Activated CD8-positive, alpha-beta T cell treated with anti-CD3 and anti-CD28 coated beads, Interleukin-2, amount 10 ng/mL, durations not matched to agents 7 days and 5 days (primary cell): ENCODE data around the gene HASPIN. TPM values are rescaled to one million over a fixed set of nuclear protein-coding genes. Genes with fewer than 3 reads are reported as not detected.
"Not testable (repeated sequence)": the region's sequence is repeated elsewhere in the genome, so short reads cannot be mapped to it uniquely, and the experiment has no call there.

Experiments used
- ATAC-seq: fragments of 150-1000 bp; cut with Tn5 transposase; one replicate; pipeline ENCODE4 v1.10.0; 2021; ENCODE audit warnings: moderate library complexity
- CTCF ChIA-PET: fragments of 350-600 bp; sonication (Branson Sonifier 250); formaldehyde crosslinking; loops from one replicate; lab custom pipeline; 2021; ENCODE audit warnings: antibody characterized with exemption; lab: Charles Lee
- POLR2A ChIA-PET: fragments of 350-600 bp; sonication (Branson Sonifier 250); formaldehyde crosslinking; loops from one replicate; lab custom pipeline; 2021; ENCODE audit warnings: antibody characterized with exemption; lab: Charles Lee
- DNase-seq: peaks from one replicate; pipeline ENCODE4 v3.0.0-alpha.2; 2020
- H3K27ac Mint-ChIP-seq: one replicate; pipeline ENCODE4 v1.8.0; 2021; ENCODE audit warnings: mild to moderate bottlenecking, mixed read lengths
- H3K27me3 Mint-ChIP-seq: one replicate; pipeline ENCODE4 v1.8.0; 2021; ENCODE audit warnings: low read depth, mixed read lengths
- H3K36me3 Mint-ChIP-seq: one replicate; pipeline ENCODE4 v1.8.0; 2021; ENCODE audit warnings: low read depth, mixed read lengths
- H3K4me1 Mint-ChIP-seq: one replicate; pipeline ENCODE4 v1.8.0; 2021; ENCODE audit warnings: low read depth, mixed read lengths
- H3K4me3 Mint-ChIP-seq: one replicate; pipeline ENCODE4 v1.8.0; 2021; ENCODE audit warnings: mild to moderate bottlenecking, mixed read lengths
- H3K9me3 Mint-ChIP-seq: one replicate; pipeline ENCODE4 v1.8.0; 2022; ENCODE audit warnings: mixed read lengths; ENCODE audit not compliant: insufficient read depth
- total RNA-seq, 2 experiments: library from RNA; stranded (reverse); gene quantifications; one replicate each; pipeline ENCODE4 v1.2.3, GENCODE V29; 2021

Gene HASPIN
- total RNA-seq, 2 experiments from 2014 or later, result 27.0 to 28.1 TPM

GRCh38 chr17:3719265-3719664 lies 4.4 kb upstream of the HASPIN start:
- ATAC-seq (no peak), DNase-seq (no peak)
- Mint-ChIP-seq H3K9me3 (no peaks in the 10 kb centered on the region), H3K27ac (no peak overlapping the region), H3K27me3 (no peaks in the 10 kb centered on the region), H3K4me3 (no peak overlapping the region), H3K36me3 (peaks cover 73% of the 10 kb centered on the region), H3K4me1 (peaks cover 40% of the 10 kb centered on the region)
- CTCF ChIA-PET, result interaction anchor here (2.4 kb wide), 1 partner anchor 37 kb away, joined by 6 read pairs; no protein-coding TSS in a partner anchor
- POLR2A ChIA-PET, result interaction anchor here (1.0 kb wide), 1 partner anchor 23 kb away, joined by 4 read pairs; the partner anchor contains the start of gene P2RX5

GRCh38 chr17:3722716-3723115 lies 987 bp upstream of the HASPIN start:
- peak overlapping the region; percentile 92 for H3K4me3 Mint-ChIP-seq
- H3K27me3 Mint-ChIP-seq, result no peaks in the 10 kb centered on the region
- ChIA-PET POLR2A (interaction anchor here (0.8 to 2.9 kb wide), 5 partner anchors 10 to 123 kb away, joined by 3 to 18 read pairs (median 15); partner anchors contain the start of genes NCBP3 and P2RX5), CTCF (interaction anchor here (0.8 to 3.1 kb wide), 12 partner anchors 11 to 124 kb away, joined by 3 to 29 read pairs (median 6); partner anchors contain the start of genes NCBP3 and P2RX5)
- H3K4me1 Mint-ChIP-seq, result peaks cover 62% of the 10 kb centered on the region
- H3K9me3 Mint-ChIP-seq, result no peaks in the 10 kb centered on the region
- peaks cover 68% of the 10 kb centered on the region for H3K36me3 Mint-ChIP-seq
- no peak for DNase-seq
- ATAC-seq, result no peak
- H3K27ac Mint-ChIP-seq, result peak overlapping the region; percentile 90

GRCh38 chr17:3723188-3723555 lies 531 bp upstream of the HASPIN start:
- H3K27ac Mint-ChIP-seq, result peak overlapping the region; percentile 90
- peak overlapping the region; percentile 92 for H3K4me3 Mint-ChIP-seq
- DNase-seq (no peak), ATAC-seq (no peak)
- ChIA-PET POLR2A (interaction anchor here (0.6 to 2.9 kb wide), 13 partner anchors 10 to 123 kb away, joined by 3 to 18 read pairs (median 3); partner anchors contain the start of genes NCBP3 and P2RX5), CTCF (interaction anchor here (0.8 to 3.1 kb wide), 13 partner anchors 11 to 123 kb away, joined by 3 to 29 read pairs (median 4); partner anchors contain the start of genes NCBP3 and P2RX5)
- no peaks in the 10 kb centered on the region for H3K27me3 Mint-ChIP-seq
- H3K36me3 Mint-ChIP-seq, result peaks cover 67% of the 10 kb centered on the region
- peaks cover 65% of the 10 kb centered on the region for H3K4me1 Mint-ChIP-seq
- H3K9me3 Mint-ChIP-seq, result no peaks in the 10 kb centered on the region

GRCh38 chr17:3724378-3725077 lies 825 bp downstream of the HASPIN start:
- no peak for DNase-seq
- Mint-ChIP-seq H3K27ac (peak overlapping the region; percentile 90), H3K4me3 (peak overlapping the region; percentile 92)

GRCh38 chr17:3727041-3727440 lies 3.3 kb downstream of the HASPIN start:
- peak overlapping the region; percentile 34 for H3K27ac Mint-ChIP-seq
- H3K4me3 Mint-ChIP-seq, result no peak overlapping the region

More at GRCh38 chr17:3724378-3725077, 825 bp downstream of the HASPIN start:
- CTCF ChIA-PET, result interaction anchor here (1.0 to 3.1 kb wide), 6 partner anchors 11 to 120 kb away, joined by 3 to 29 read pairs (median 9); no protein-coding TSS in a partner anchor
- POLR2A ChIA-PET, result interaction anchor here (0.7 to 2.9 kb wide), 9 partner anchors 8 to 121 kb away, joined by 3 to 18 read pairs (median 5); partner anchors contain the start of genes NCBP3 and P2RX5
- no peak for ATAC-seq
- H3K36me3 Mint-ChIP-seq, result peaks cover 63% of the 10 kb centered on the region
- peaks cover 63% of the 10 kb centered on the region for H3K4me1 Mint-ChIP-seq
- H3K27me3 Mint-ChIP-seq, result no peaks in the 10 kb centered on the region
- no peaks in the 10 kb centered on the region for H3K9me3 Mint-ChIP-seq

GRCh38 chr17:3728099-3728498 lies 4.4 kb downstream of the HASPIN start:
- not testable (repeated sequence) for H3K27ac Mint-ChIP-seq, H3K27me3 Mint-ChIP-seq, ATAC-seq, DNase-seq, H3K4me3 Mint-ChIP-seq, H3K9me3 Mint-ChIP-seq
- POLR2A ChIA-PET, result interaction anchor here (0.9 to 1.3 kb wide), 2 partner anchors 9 to 99 kb away, joined by 3 read pairs; no protein-coding TSS in a partner anchor
- peaks cover 46% of the 10 kb centered on the region for H3K36me3 Mint-ChIP-seq
- CTCF ChIA-PET, result interaction anchor here (0.7 to 4.5 kb wide), 8 partner anchors 11 to 276 kb away, joined by 3 to 45 read pairs (median 3); partner anchors contain the start of gene NCBP3
- peaks cover 32% of the 10 kb centered on the region for H3K4me1 Mint-ChIP-seq

More at GRCh38 chr17:3727041-3727440, 3.3 kb downstream of the HASPIN start:
- ATAC-seq (no peak), DNase-seq (no peak)
- POLR2A ChIA-PET, result interaction anchor here (0.9 to 1.3 kb wide), 2 partner anchors 11 to 100 kb away, joined by 3 read pairs; no protein-coding TSS in a partner anchor
- peaks cover 40% of the 10 kb centered on the region for H3K4me1 Mint-ChIP-seq
- peaks cover 55% of the 10 kb centered on the region for H3K36me3 Mint-ChIP-seq
- CTCF ChIA-PET, result interaction anchor here (0.9 to 4.5 kb wide), 7 partner anchors 12 to 187 kb away, joined by 3 to 45 read pairs (median 6); partner anchors contain the start of gene NCBP3
- H3K9me3 Mint-ChIP-seq, result no peaks in the 10 kb centered on the region
- no peaks in the 10 kb centered on the region for H3K27me3 Mint-ChIP-seq

GRCh38 chr17:3729881-3730280 lies 6.2 kb downstream of the HASPIN start:
- H3K27ac Mint-ChIP-seq, result no peak overlapping the region
- ATAC-seq, result no peak
- peaks cover 29% of the 10 kb centered on the region for H3K4me1 Mint-ChIP-seq
- POLR2A ChIA-PET, result interaction anchor here (0.6 kb wide), 2 partner anchors 19 to 99 kb away, joined by 3 to 4 read pairs; no protein-coding TSS in a partner anchor
- H3K4me3 Mint-ChIP-seq, result no peak overlapping the region
- peaks cover 37% of the 10 kb centered on the region for H3K36me3 Mint-ChIP-seq
- H3K27me3 Mint-ChIP-seq, result no peaks in the 10 kb centered on the region
- DNase-seq, result no peak
- CTCF ChIA-PET, result interaction anchor here (0.9 to 1.3 kb wide), 3 partner anchors 47 to 114 kb away, joined by 3 to 4 read pairs (median 4); no protein-coding TSS in a partner anchor
- H3K9me3 Mint-ChIP-seq, result no peaks in the 10 kb centered on the region

GRCh38 chr17:3730881-3731429 lies 7.3 kb downstream of the HASPIN start:
- ChIA-PET POLR2A (no interaction called here), CTCF (no interaction called here)
- no peak for DNase-seq
- Mint-ChIP-seq H3K4me3 (no peak overlapping the region), H3K27me3 (no peaks in the 10 kb centered on the region), H3K9me3 (no peaks in the 10 kb centered on the region), H3K4me1 (peaks cover 19% of the 10 kb centered on the region), H3K36me3 (peaks cover 26% of the 10 kb centered on the region), H3K27ac (no peak overlapping the region)
- ATAC-seq, result no peak

GRCh38 chr17:3732210-3732621 lies 8.5 kb downstream of the HASPIN start:
- Mint-ChIP-seq H3K4me3 (no peak overlapping the region), H3K27me3 (peaks cover 4% of the 10 kb centered on the region), H3K36me3 (peaks cover 17% of the 10 kb centered on the region), H3K4me1 (peaks cover 10% of the 10 kb centered on the region), H3K9me3 (no peaks in the 10 kb centered on the region), H3K27ac (no peak overlapping the region)
- ATAC-seq, result no peak
- ChIA-PET CTCF (interaction anchor here (0.6 to 9.5 kb wide), 4 partner anchors 96 to 685 kb away, joined by 3 to 456 read pairs (median 72); partner anchors contain the start of gene NCBP3), POLR2A (interaction anchor here (1.2 to 2.3 kb wide), 2 partner anchors 8 to 49 kb away, joined by 4 to 5 read pairs; partner anchors contain the start of gene HASPIN)
- no peak for DNase-seq

- ATAC-seq, H3K9me3 Mint-ChIP-seq: not testable (repeated sequence)
Observed at GRCh38 chr17:3734911-3735276, 11.2 kb downstream of the HASPIN start.

GRCh38 chr17:3735515-3735914 lies 11.8 kb downstream of the HASPIN start:
- ChIA-PET POLR2A (no interaction called here), CTCF (interaction anchor here (0.9 to 9.5 kb wide), 11 partner anchors 23 to 181 kb away, joined by 3 to 456 read pairs (median 4); partner anchors contain the start of genes NCBP3 and P2RX1)
- DNase-seq (no peak), ATAC-seq (no peak)
- H3K27me3 Mint-ChIP-seq, result peaks cover 4% of the 10 kb centered on the region
- no peak overlapping the region for H3K4me3 Mint-ChIP-seq
- H3K9me3 Mint-ChIP-seq, result no peaks in the 10 kb centered on the region
- no peak overlapping the region for H3K27ac Mint-ChIP-seq
- H3K36me3 Mint-ChIP-seq, result peaks cover 5% of the 10 kb centered on the region
- peaks cover 33% of the 10 kb centered on the region for H3K4me1 Mint-ChIP-seq

More at GRCh38 chr17:3734911-3735276, 11.2 kb downstream of the HASPIN start:
- DNase-seq, H3K27me3 Mint-ChIP-seq, POLR2A ChIA-PET, H3K4me3 Mint-ChIP-seq, H3K36me3 Mint-ChIP-seq, H3K27ac Mint-ChIP-seq: not testable (repeated sequence)
- H3K4me1 Mint-ChIP-seq, result peaks cover 27% of the 10 kb centered on the region
- CTCF ChIA-PET, result interaction anchor here (0.9 to 9.5 kb wide), 7 partner anchors 22 to 182 kb away, joined by 3 to 456 read pairs (median 6); partner anchors contain the start of genes NCBP3 and P2RX1
